Endothelial cell of umbilical vein (primary cell): ENCODE measurements around the gene ARHGAP9. TPM values are rescaled to one million over a fixed set of nuclear protein-coding genes. Genes with fewer than 3 reads are reported as not detected.
"Not testable (repeated sequence)": the region's sequence is repeated elsewhere in the genome, so short reads cannot be mapped to it uniquely, and the experiment has no call there.

Experiments used
- BruUV-seq: library from RNA; stranded (reverse); fragments of 400-500 nt; replicated peaks from 2 replicates; lab custom pipeline; 2021; lab: Mats Ljungman, UMichigan
- CTCF ChIA-PET: fragments of 300-600, 350-600 bp; sonication (Branson Sonifier 250); formaldehyde crosslinking; loops from one replicate; lab custom pipeline; 2021; ENCODE audit warnings: antibody characterized with exemption, inconsistent platforms; lab: Charles Lee
- POLR2A ChIA-PET: fragments of 300-600, 350-600 bp; sonication (Branson Sonifier 250); formaldehyde crosslinking; loops from one replicate; lab custom pipeline; 2021; ENCODE audit warnings: antibody characterized with exemption, inconsistent platforms; lab: Charles Lee
- DNase-seq: peaks from one replicate; pipeline ENCODE4 v3.0.0-alpha.2; 2011; ENCODE audit warnings: low read depth, low spot score
- FAIRE-seq: peaks from 2 replicates; lab custom pipeline; 2011; peaks lifted over from hg19 to GRCh38; lab: Jason Lieb, UNC
- H2AFZ ChIP-seq: 2 replicates; pipeline ENCODE4 v1.6.0; 2012; ENCODE audit warnings: low read depth, low read length, control low read depth, inconsistent platforms
- H3K27ac ChIP-seq: 2 replicates; pipeline ENCODE4 v1.5.1; 2011; ENCODE audit warnings: low read depth, mild to moderate bottlenecking, control low read depth, low read length, moderate library complexity; ENCODE audit not compliant: insufficient read depth
- H3K27me3 ChIP-seq, 2 experiments: 2 replicates each; pipeline versions ENCODE4 v1.6.0 to v1.6.1; 2011; ENCODE audit warnings: low read length in 2 of 2, mixed read lengths in 1 of 2; ENCODE audit not compliant: control insufficient read depth in 2 of 2, insufficient read depth in 2 of 2
- H3K36me3 ChIP-seq, 2 experiments: 2 replicates in 1 of 2; 3 replicates in 1 of 2; pipeline ENCODE4 v1.5.1; 2011; ENCODE audit warnings: low read length in 2 of 2, mild to moderate bottlenecking in 1 of 2, moderate library complexity in 1 of 2; ENCODE audit not compliant: control insufficient read depth in 2 of 2, insufficient read depth in 2 of 2; ENCODE audit errors: extremely low read depth in 1 of 2
- H3K4me1 ChIP-seq: 3 replicates; pipeline ENCODE4 v1.5.1; 2011; ENCODE audit warnings: mild to moderate bottlenecking, low read length; ENCODE audit not compliant: control insufficient read depth, insufficient read depth; ENCODE audit errors: extremely low read depth
- H3K4me2 ChIP-seq: 2 replicates; pipeline ENCODE4 v1.6.1; 2011; ENCODE audit warnings: low read length, control low read depth, mixed read lengths; ENCODE audit not compliant: insufficient read depth
- H3K4me3 ChIP-seq, 3 experiments: fragments of 200-600 bp in 1 of 3; sonication (generic), shearing (Covaris generic) in 1 of 3; replicated peaks in 1 of 3; 2 replicates each; pipeline ENCODE4 v1.5.1; 2011 to 2016; ENCODE audit warnings: control low read depth in 3 of 3, low read length in 3 of 3, mild to moderate bottlenecking in 2 of 3, inconsistent platforms in 1 of 3, low read depth in 1 of 3, moderate library complexity in 1 of 3; ENCODE audit not compliant: insufficient read depth in 1 of 3
- H3K79me2 ChIP-seq: 2 replicates; pipeline ENCODE4 v1.6.0; 2012; ENCODE audit warnings: low read length, inconsistent platforms; ENCODE audit not compliant: control insufficient read depth, insufficient read depth
- H3K9ac ChIP-seq: replicated peaks from 2 replicates; pipeline ENCODE3; 2011; ENCODE audit warnings: low read length, control low read depth; ENCODE audit not compliant: insufficient read depth; ENCODE audit errors: extremely low read depth
- H3K9me1 ChIP-seq: replicated peaks from 3 replicates; pipeline ENCODE4 v1.6.0; 2011; ENCODE audit warnings: mild to moderate bottlenecking, low read length; ENCODE audit not compliant: control insufficient read depth, insufficient read depth; ENCODE audit errors: extremely low read depth
- H3K9me3 ChIP-seq: replicated peaks from 2 replicates; pipeline ENCODE4 v1.5.1; 2012; ENCODE audit warnings: low read length, inconsistent platforms; ENCODE audit not compliant: control insufficient read depth, insufficient read depth
- H4K20me1 ChIP-seq: replicated peaks from 2 replicates; pipeline ENCODE3; 2011; ENCODE audit warnings: mild to moderate bottlenecking, low read length; ENCODE audit not compliant: control insufficient read depth, insufficient read depth; ENCODE audit errors: extremely low read depth
- CTCF ChIP-seq, 2 donors: IDR thresholded peaks; 1 replicate in 1 of 2; 2 replicates in 1 of 2; pipeline ENCODE4 v1.5.1; 2011; ENCODE audit warnings: low read length in 2 of 2, mild to moderate bottlenecking in 2 of 2, moderate library complexity in 2 of 2, control low read depth in 1 of 2, inconsistent platforms in 1 of 2, low read depth in 1 of 2; ENCODE audit not compliant: insufficient read depth in 1 of 2; ENCODE audit errors: extremely low read depth in 1 of 2
- EZH2 ChIP-seq: IDR thresholded peaks from 2 replicates; pipeline ENCODE4 v1.6.1; 2012; ENCODE audit warnings: borderline replicate concordance, low read depth, mild to moderate bottlenecking, moderate library complexity, low read length, inconsistent platforms; ENCODE audit not compliant: severe bottlenecking
- FOS ChIP-seq: IDR thresholded peaks from 2 replicates; pipeline ENCODE4 v1.6.1; 2011; ENCODE audit warnings: mild to moderate bottlenecking, low read length, moderate library complexity, borderline replicate concordance; ENCODE audit not compliant: insufficient read depth
- GATA2 ChIP-seq: IDR thresholded peaks from 2 replicates; pipeline ENCODE4 v1.7.0; 2011; ENCODE audit warnings: low read depth, mild to moderate bottlenecking, moderate library complexity, mixed read lengths, low read length; ENCODE audit not compliant: insufficient read length, insufficient read depth
- JUN ChIP-seq: IDR thresholded peaks from 2 replicates; pipeline ENCODE4 v1.6.1; 2011; ENCODE audit warnings: borderline replicate concordance, low read depth; ENCODE audit not compliant: insufficient read length, insufficient read depth
- MAX ChIP-seq: IDR thresholded peaks from 2 replicates; pipeline ENCODE4 v1.6.1; 2011; ENCODE audit not compliant: insufficient read depth, insufficient read length
- MYC ChIP-seq: IDR thresholded peaks from one replicate; pipeline ENCODE4 v1.6.1; 2011; ENCODE audit warnings: mild to moderate bottlenecking, low read depth, low read length
- POLR2A ChIP-seq: IDR thresholded peaks from 2 replicates; pipeline ENCODE4 v1.6.1; 2012; ENCODE audit warnings: low read depth, mild to moderate bottlenecking, control low read depth, low read length
- POLR2AphosphoS5 ChIP-seq: IDR thresholded peaks from 2 replicates; pipeline ENCODE4 v1.6.1; 2012; ENCODE audit warnings: low read depth, mild to moderate bottlenecking, control low read depth, low read length, moderate library complexity; ENCODE audit not compliant: insufficient read depth
- dilution Hi-C: fragments of 300-500 bp; cut with MboI; formaldehyde crosslinking; loops from one replicate; pipeline ENCODE4 v1.15.0; 2019; ENCODE audit warnings: low sequenced_read_pairs; ENCODE audit not compliant: extremely low pct_ligation_motif_present
- intact Hi-C: fragments of 100-400 bp; cut with micrococcal nuclease; formaldehyde crosslinking; loops from one replicate; pipeline ENCODE4 v1.10.0; 2022
- polyA plus RNA-seq, 4 experiments: library from polyadenylated mRNA; depleted of rRNA in 3 of 4; stranded (reverse) in 3 of 4; unstranded in 1 of 4; fragments of >200 nt; gene quantifications; 2 replicates each; pipeline versions ENCODE4 v1.2.1 to v1.2.3, GENCODE V29; 2011 to 2012; ENCODE audit warnings: missing spikeins in 1 of 4
- total RNA-seq: library from RNA; stranded (reverse); gene quantifications from 2 replicates; pipeline ENCODE4 v1.2.3, GENCODE V29; 2021

The ARHGAP9 gene
- total and polyA plus RNA-seq, 2 donors (not counting 3 experiments of a cell fraction or from before 2014, with no cell fraction given): 0.25 to 0.38 TPM

- dilution Hi-C loops: no loop called here
- POLR2A ChIA-PET: interaction anchor here (1.0 kb wide), 1 partner anchor 22 kb away, joined by 10 read pairs; no protein-coding TSS in a partner anchor
Observed at GRCh38 chr12:57514720-57515407, 35.2 kb upstream of the ARHGAP9 start.

GRCh38 chr12:57514246-57514645 lies 34.6 kb upstream of the ARHGAP9 start:
- BruUV-seq, POLR2A ChIA-PET: not testable (repeated sequence)

More at GRCh38 chr12:57514720-57515407, 35.2 kb upstream of the ARHGAP9 start:
- H3K27me3 ChIP-seq: no peaks in the 10 kb centered on the region
- TF ChIP-seq POLR2A (no peak), EZH2 (no peak), CTCF (IDR thresholded peaks at IDR 0.05; ENCODE audit: extremely low read depth in 1 of 2, insufficient read depth in 1 of 2, low read depth in 1 of 2, low read length in 2 of 2) (no peak), MYC (no peak), POLR2AphosphoS5 (no peak), GATA2 (no peak), MAX (no peak), JUN (no peak), FOS (no peak)
- H3K4me2 ChIP-seq: no peak overlapping the region
- peaks cover 20% of the 10 kb centered on the region for H3K79me2 ChIP-seq
- no peak overlapping the region for H3K4me3 ChIP-seq
- CTCF ChIA-PET: no interaction called here
- FAIRE-seq: no peak
- H2AFZ ChIP-seq: no peak overlapping the region
- no peaks in the 10 kb centered on the region for H4K20me1 ChIP-seq
- peaks cover 34 to 45% of the 10 kb centered on the region in 2 experiments for H3K36me3 ChIP-seq
- intact Hi-C loops: no loop called here
- BruUV-seq: no TSS peak
- DNase-seq: no peak
- peaks cover 23% of the 10 kb centered on the region for H3K4me1 ChIP-seq
- H3K9me3 ChIP-seq: no peaks in the 10 kb centered on the region
- no peak overlapping the region for H3K9ac ChIP-seq
- H3K9me1 ChIP-seq: no peaks in the 10 kb centered on the region
- no peak overlapping the region for H3K27ac ChIP-seq

More at GRCh38 chr12:57514246-57514645, 34.6 kb upstream of the ARHGAP9 start:
- CTCF ChIA-PET: interaction anchor here (1.5 kb wide), 1 partner anchor 11 kb away, joined by 4 read pairs; no protein-coding TSS in a partner anchor
- H3K4me3 ChIP-seq, H3K9me1 ChIP-seq, H4K20me1 ChIP-seq, intact Hi-C loops, H3K9me3 ChIP-seq, dilution Hi-C loops, H2AFZ ChIP-seq, H3K9ac ChIP-seq, DNase-seq, FAIRE-seq, H3K27ac ChIP-seq, H3K27me3 ChIP-seq, H3K4me2 ChIP-seq: not testable (repeated sequence)
- Histone ChIP-seq H3K36me3 (peaks cover 38 to 49% of the 10 kb centered on the region in 2 experiments), H3K4me1 (peaks cover 21% of the 10 kb centered on the region), H3K79me2 (peaks cover 14% of the 10 kb centered on the region)
